Measurements from ENCODE around the gene MAX.
"Not testable (repeated sequence)": the region's sequence is repeated elsewhere in the genome, so short reads cannot be mapped to it uniquely, and the experiment has no call there.

MAX gene

GRCh38 chr14:65032319-65032718 lies 70.0 kb downstream of the MAX start:
- DNase-seq, result no peak

GRCh38 chr14:65031321-65031720 lies 71.0 kb downstream of the MAX start:
- DNase-seq, result not testable (repeated sequence)

GRCh38 chr14:65028937-65029336 lies 73.4 kb downstream of the MAX start:
- DNase-seq, result no peak

- DNase-seq, result no peak
These were observed 75.1 kb downstream of the MAX start for GRCh38 chr14:65027127-65027799.

- DNase-seq, result no peak
These were observed 75.8 kb downstream of the MAX start for GRCh38 chr14:65026526-65026925.

GRCh38 chr14:65025818-65026217 lies 76.5 kb downstream of the MAX start:
- DNase-seq, result no peak

Measured in activated CD4-positive, alpha-beta T cell treated with anti-CD3 and anti-CD28 coated beads for 4 hours (primary cell).